K562 (cell line): ENCODE data around the gene BMF. TPM values are rescaled to one million over a fixed set of nuclear protein-coding genes. Genes with fewer than 3 reads are reported as not detected.

Experiments used
- CEBPG ChIP-seq, 3 experiments: fragments of 200-800 bp in 1 of 3; sonication (Bioruptor generic) in 1 of 3; sonication (generic) in 1 of 3; formaldehyde crosslinking in 1 of 3; IDR thresholded peaks in 2 of 3; conservative IDR thresholded peaks in 1 of 3; 2 replicates each; pipeline versions ENCODE4 v1.6.1 to v1.8.0; 2016 to 2022; ENCODE audit warnings: missing compliant biosample characterization in 2 of 3, missing genetic modification characterization in 2 of 3, mild to moderate bottlenecking in 1 of 3, missing genetic modification reagents in 1 of 3
- CEBPZ ChIP-seq: fragments of 150-350 bp; IDR thresholded peaks from 2 replicates; pipeline ENCODE4 v1.6.1; 2014; ENCODE audit warnings: low read depth, mild to moderate bottlenecking, low read length, borderline replicate concordance
- CHD1 ChIP-seq: fragments of 200-600 bp; sonication (generic); IDR thresholded peaks from one replicate; pipeline ENCODE4 v1.6.1; 2012; ENCODE audit warnings: mild to moderate bottlenecking, moderate library complexity, low read length, inconsistent platforms
- CHD4 ChIP-seq: fragments of 200-600 bp; sonication (generic); IDR thresholded peaks from 3 replicates; pipeline ENCODE4 v1.6.1; 2012; ENCODE audit warnings: low read depth, mild to moderate bottlenecking, mixed read lengths, low read length, inconsistent platforms; ENCODE audit not compliant: insufficient read depth, insufficient replicate concordance, poor library complexity, severe bottlenecking
- ILF3 ChIP-seq: fragments of 450-650 bp; IDR thresholded peaks from 2 replicates; pipeline ENCODE4 v1.6.1; 2018; ENCODE audit warnings: antibody characterized with exemption, mild to moderate bottlenecking, moderate library complexity, borderline replicate concordance
- MCM3 ChIP-seq: fragments of 450-650 bp; IDR thresholded peaks from 2 replicates; pipeline ENCODE4 v1.6.1; 2016
- MCM7 ChIP-seq, 2 experiments: fragments of 450-650 bp; IDR thresholded peaks; 2 replicates each; pipeline ENCODE4 v1.6.1; 2016 to 2018
- MLX ChIP-seq, 2 experiments: fragments of 450-650 bp in 1 of 2; sonication (generic) in 1 of 2; formaldehyde crosslinking; conservative IDR thresholded peaks; 2 replicates each; pipeline versions ENCODE4 v1.4.0 to v1.8.1; 2020 to 2022; ENCODE audit warnings: mild to moderate bottlenecking in 1 of 2, missing genetic modification reagents in 1 of 2
- NFYB ChIP-seq: IDR thresholded peaks from 2 replicates; pipeline ENCODE4 v1.6.1; 2011; ENCODE audit warnings: mild to moderate bottlenecking, moderate library complexity; ENCODE audit not compliant: insufficient read length; ENCODE audit errors: extremely low read depth
- NR2F6 ChIP-seq: fragments of 450-650 bp; formaldehyde crosslinking; IDR thresholded peaks from 2 replicates; pipeline ENCODE4 v1.4.0; 2020; ENCODE audit warnings: mild to moderate bottlenecking
- PHB2 ChIP-seq: fragments of 450-650 bp; IDR thresholded peaks from 2 replicates; pipeline ENCODE4 v1.6.1; 2017; ENCODE audit warnings: low read depth
- POLR2G ChIP-seq: fragments of 200-400 bp; formaldehyde crosslinking; IDR thresholded peaks from 2 replicates; pipeline ENCODE4 v1.6.1; 2017; ENCODE audit warnings: low read depth, mild to moderate bottlenecking, antibody characterized with exemption, low read length, moderate library complexity
- RB1 ChIP-seq: fragments of 450-650 bp; IDR thresholded peaks from 2 replicates; pipeline ENCODE4 v1.6.1; 2017; ENCODE audit warnings: low read depth, mild to moderate bottlenecking
- SETDB1 ChIP-seq: IDR thresholded peaks from one replicate; pipeline ENCODE4 v1.6.1; 2012; ENCODE audit warnings: low read length, control low read depth, inconsistent platforms
- TFE3 ChIP-seq: fragments of 450-650 bp; formaldehyde crosslinking; IDR thresholded peaks from 2 replicates; pipeline ENCODE4 v1.4.0; 2020; ENCODE audit warnings: mild to moderate bottlenecking, mixed read lengths
- THRB ChIP-seq: fragments of 450-650 bp; formaldehyde crosslinking; conservative IDR thresholded peaks from 2 replicates; pipeline ENCODE4 v1.4.0; 2022; ENCODE audit warnings: mild to moderate bottlenecking, missing genetic modification characterization
- ZEB2 ChIP-seq: fragments of 450-650 bp; IDR thresholded peaks from 2 replicates; pipeline ENCODE4 v1.6.1; 2016
- ZNF324 ChIP-seq: fragments of 250-450 bp; sonication (Bioruptor Pico); IDR thresholded peaks from 2 replicates; pipeline ENCODE4 v1.4.0; 2020; ENCODE audit warnings: mild to moderate bottlenecking
- ZNF668 ChIP-seq: fragments of 250-450 bp; sonication (Bioruptor Pico); IDR thresholded peaks from 2 replicates; pipeline ENCODE4 v1.8.0; 2022; ENCODE audit warnings: mild to moderate bottlenecking, inconsistent platforms
- ZNF696 ChIP-seq: fragments of 250-450 bp; sonication (Bioruptor Pico); conservative IDR thresholded peaks from 2 replicates; pipeline ENCODE4 v1.4.0; 2020; ENCODE audit warnings: mild to moderate bottlenecking, moderate library complexity
- polyA plus RNA-seq, 8 experiments: library from polyadenylated mRNA; depleted of rRNA in 4 of 8; stranded (reverse) in 5 of 8; unstranded in 3 of 8; fragments of >200 nt; fragmentation: Nextera tagmentation in 2 of 8; fragmentation: Illumina TruSeq in 1 of 8; extraction: Ambion mirVana in 2 of 8; extraction: Trizol in 1 of 8; gene quantifications; 2 replicates each; pipeline versions ENCODE4 v1.2.1 to v1.2.3, GENCODE V29; 2011 to 2014; ENCODE audit warnings: inconsistent platforms in 1 of 8, missing spikeins in 1 of 8
- total RNA-seq, 7 experiments: library from RNA; depleted of rRNA in 6 of 7; stranded (reverse); fragments of >200 nt in 6 of 7; fragmentation: Illumina TruSeq in 2 of 7; extraction: Trizol in 2 of 7; gene quantifications; 2 replicates each; pipeline versions ENCODE4 v1.2.1 to v1.2.3, GENCODE V29; 2011 to 2021; ENCODE audit warnings: low replicate concordance in 1 of 7

BMF gene
- total and polyA plus RNA-seq, 9 of the 15 experiments (the other 6 are each of a cell fraction or from before 2014, with no cell fraction given): 0.25 to 0.91 (median 0.59) TPM; not detected in 2

- TF ChIP-seq ILF3 (no peak), SETDB1 (no peak), CEBPG (CRISPR knock-in tag; IDR thresholded peaks at IDR 0.05) (peak; percentile 88), CEBPG (tag; conservative IDR thresholded peaks at IDR 0.05 in 1 of 2, IDR thresholded peaks at IDR 0.05 in 1 of 2) (peak; percentile 68 to 87), CHD1 (no peak), CEBPZ (no peak), RB1 (peak; percentile 66; the same call in 1 of the 2 replicates), PHB2 (no peak; the same call in 1 of the 2 replicates), CHD4 (no peak), NR2F6 (CRISPR knock-in tag) (no peak), THRB (CRISPR knock-in tag) (no peak), ZNF696 (CRISPR knock-in tag) (no peak), TFE3 (CRISPR knock-in tag) (no peak), MCM7 (IDR thresholded peaks at IDR 0.05) (no peak), ZEB2 (0 out of 2 replicates have a peak, but pooled peaks have one; percentile 68), POLR2G (no peak), MCM3 (no peak; the same call in 1 of the 2 replicates), ZNF324 (CRISPR knock-in tag) (no peak), ZNF668 (CRISPR knock-in tag) (no peak), NFYB (no peak), MLX (CRISPR knock-in tag; conservative IDR thresholded peaks at IDR 0.05) (no peak)
Observed at GRCh38 chr15:40106203-40107161, 2.2 kb downstream of the BMF start (continued).
